Endothelial cell of umbilical vein (primary cell): Measurements from ENCODE around the gene SPTLC2. TPM values are rescaled to one million over a fixed set of nuclear protein-coding genes. Genes with fewer than 3 reads are reported as not detected.

ENCODE experiments used
- BruUV-seq: library from RNA; stranded (reverse); fragments of 400-500 nt; replicated peaks from 2 replicates; lab custom pipeline; 2021; lab: Mats Ljungman, UMichigan
- CTCF ChIA-PET: fragments of 300-600, 350-600 bp; sonication (Branson Sonifier 250); formaldehyde crosslinking; loops from one replicate; lab custom pipeline; 2021; ENCODE audit warnings: antibody characterized with exemption, inconsistent platforms; lab: Charles Lee
- POLR2A ChIA-PET: fragments of 300-600, 350-600 bp; sonication (Branson Sonifier 250); formaldehyde crosslinking; loops from one replicate; lab custom pipeline; 2021; ENCODE audit warnings: antibody characterized with exemption, inconsistent platforms; lab: Charles Lee
- DNase-seq: peaks from one replicate; pipeline ENCODE4 v3.0.0-alpha.2; 2011; ENCODE audit warnings: low read depth, low spot score
- FAIRE-seq: peaks from 2 replicates; lab custom pipeline; 2011; peaks lifted over from hg19 to GRCh38; lab: Jason Lieb, UNC
- H2AFZ ChIP-seq: 2 replicates; pipeline ENCODE4 v1.6.0; 2012; ENCODE audit warnings: low read depth, low read length, control low read depth, inconsistent platforms
- H3K27ac ChIP-seq: 2 replicates; pipeline ENCODE4 v1.5.1; 2011; ENCODE audit warnings: low read depth, mild to moderate bottlenecking, control low read depth, low read length, moderate library complexity; ENCODE audit not compliant: insufficient read depth
- H3K27me3 ChIP-seq, 2 experiments: 2 replicates each; pipeline versions ENCODE4 v1.6.0 to v1.6.1; 2011; ENCODE audit warnings: low read length in 2 of 2, mixed read lengths in 1 of 2; ENCODE audit not compliant: control insufficient read depth in 2 of 2, insufficient read depth in 2 of 2
- H3K36me3 ChIP-seq, 2 experiments: 2 replicates in 1 of 2; 3 replicates in 1 of 2; pipeline ENCODE4 v1.5.1; 2011; ENCODE audit warnings: low read length in 2 of 2, mild to moderate bottlenecking in 1 of 2, moderate library complexity in 1 of 2; ENCODE audit not compliant: control insufficient read depth in 2 of 2, insufficient read depth in 2 of 2; ENCODE audit errors: extremely low read depth in 1 of 2
- H3K4me1 ChIP-seq: 3 replicates; pipeline ENCODE4 v1.5.1; 2011; ENCODE audit warnings: mild to moderate bottlenecking, low read length; ENCODE audit not compliant: control insufficient read depth, insufficient read depth; ENCODE audit errors: extremely low read depth
- H3K4me2 ChIP-seq: 2 replicates; pipeline ENCODE4 v1.6.1; 2011; ENCODE audit warnings: low read length, control low read depth, mixed read lengths; ENCODE audit not compliant: insufficient read depth
- H3K4me3 ChIP-seq, 3 experiments: fragments of 200-600 bp in 1 of 3; sonication (generic), shearing (Covaris generic) in 1 of 3; replicated peaks in 1 of 3; 2 replicates each; pipeline ENCODE4 v1.5.1; 2011 to 2016; ENCODE audit warnings: control low read depth in 3 of 3, low read length in 3 of 3, mild to moderate bottlenecking in 2 of 3, inconsistent platforms in 1 of 3, low read depth in 1 of 3, moderate library complexity in 1 of 3; ENCODE audit not compliant: insufficient read depth in 1 of 3
- H3K79me2 ChIP-seq: 2 replicates; pipeline ENCODE4 v1.6.0; 2012; ENCODE audit warnings: low read length, inconsistent platforms; ENCODE audit not compliant: control insufficient read depth, insufficient read depth
- H3K9ac ChIP-seq: replicated peaks from 2 replicates; pipeline ENCODE3; 2011; ENCODE audit warnings: low read length, control low read depth; ENCODE audit not compliant: insufficient read depth; ENCODE audit errors: extremely low read depth
- H3K9me1 ChIP-seq: replicated peaks from 3 replicates; pipeline ENCODE4 v1.6.0; 2011; ENCODE audit warnings: mild to moderate bottlenecking, low read length; ENCODE audit not compliant: control insufficient read depth, insufficient read depth; ENCODE audit errors: extremely low read depth
- H3K9me3 ChIP-seq: replicated peaks from 2 replicates; pipeline ENCODE4 v1.5.1; 2012; ENCODE audit warnings: low read length, inconsistent platforms; ENCODE audit not compliant: control insufficient read depth, insufficient read depth
- H4K20me1 ChIP-seq: replicated peaks from 2 replicates; pipeline ENCODE3; 2011; ENCODE audit warnings: mild to moderate bottlenecking, low read length; ENCODE audit not compliant: control insufficient read depth, insufficient read depth; ENCODE audit errors: extremely low read depth
- CTCF ChIP-seq, 2 donors: IDR thresholded peaks; 1 replicate in 1 of 2; 2 replicates in 1 of 2; pipeline ENCODE4 v1.5.1; 2011; ENCODE audit warnings: low read length in 2 of 2, mild to moderate bottlenecking in 2 of 2, moderate library complexity in 2 of 2, control low read depth in 1 of 2, inconsistent platforms in 1 of 2, low read depth in 1 of 2; ENCODE audit not compliant: insufficient read depth in 1 of 2; ENCODE audit errors: extremely low read depth in 1 of 2
- EZH2 ChIP-seq: IDR thresholded peaks from 2 replicates; pipeline ENCODE4 v1.6.1; 2012; ENCODE audit warnings: borderline replicate concordance, low read depth, mild to moderate bottlenecking, moderate library complexity, low read length, inconsistent platforms; ENCODE audit not compliant: severe bottlenecking
- FOS ChIP-seq: IDR thresholded peaks from 2 replicates; pipeline ENCODE4 v1.6.1; 2011; ENCODE audit warnings: mild to moderate bottlenecking, low read length, moderate library complexity, borderline replicate concordance; ENCODE audit not compliant: insufficient read depth
- JUN ChIP-seq: IDR thresholded peaks from 2 replicates; pipeline ENCODE4 v1.6.1; 2011; ENCODE audit warnings: borderline replicate concordance, low read depth; ENCODE audit not compliant: insufficient read length, insufficient read depth
- MYC ChIP-seq: IDR thresholded peaks from one replicate; pipeline ENCODE4 v1.6.1; 2011; ENCODE audit warnings: mild to moderate bottlenecking, low read depth, low read length
- POLR2AphosphoS5 ChIP-seq: IDR thresholded peaks from 2 replicates; pipeline ENCODE4 v1.6.1; 2012; ENCODE audit warnings: low read depth, mild to moderate bottlenecking, control low read depth, low read length, moderate library complexity; ENCODE audit not compliant: insufficient read depth
- dilution Hi-C: fragments of 300-500 bp; cut with MboI; formaldehyde crosslinking; loops from one replicate; pipeline ENCODE4 v1.15.0; 2019; ENCODE audit warnings: low sequenced_read_pairs; ENCODE audit not compliant: extremely low pct_ligation_motif_present
- intact Hi-C: fragments of 100-400 bp; cut with micrococcal nuclease; formaldehyde crosslinking; loops from one replicate; pipeline ENCODE4 v1.10.0; 2022
- polyA plus RNA-seq, 4 experiments: library from polyadenylated mRNA; depleted of rRNA in 3 of 4; stranded (reverse) in 3 of 4; unstranded in 1 of 4; fragments of >200 nt; gene quantifications; 2 replicates each; pipeline versions ENCODE4 v1.2.1 to v1.2.3, GENCODE V29; 2011 to 2012; ENCODE audit warnings: missing spikeins in 1 of 4
- total RNA-seq: library from RNA; stranded (reverse); gene quantifications from 2 replicates; pipeline ENCODE4 v1.2.3, GENCODE V29; 2021
- TF ChIP-seq, protein P1 (sequence below): IDR thresholded peaks from 2 replicates; pipeline ENCODE4 v1.6.1; 2011; ENCODE audit not compliant: insufficient read depth, insufficient read length

The SPTLC2 gene
- total and polyA plus RNA-seq, 2 donors (not counting 3 experiments of a cell fraction or from before 2014, with no cell fraction given), result 19.1 to 71.3 TPM

- DNase-seq, result peak; percentile 81
- TF ChIP-seq FOS, result no peak
- no peak for TF ChIP-seq MYC
- TF ChIP-seq EZH2, result no peak
- TF ChIP-seq POLR2AphosphoS5, result no peak
- TF ChIP-seq CTCF (IDR thresholded peaks at IDR 0.05; ENCODE audit: extremely low read depth in 1 of 2, insufficient read depth in 1 of 2, low read depth in 1 of 2, low read length in 2 of 2), result no peak
- TF ChIP-seq, protein P1, sequence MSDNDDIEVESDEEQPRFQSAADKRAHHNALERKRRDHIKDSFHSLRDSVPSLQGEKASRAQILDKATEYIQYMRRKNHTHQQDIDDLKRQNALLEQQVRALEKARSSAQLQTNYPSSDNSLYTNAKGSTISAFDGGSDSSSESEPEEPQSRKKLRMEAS, result no peak
- no peak for TF ChIP-seq JUN
- dilution Hi-C loops, result no loop called here
- no peaks in the 10 kb centered on the region for H3K9me1 ChIP-seq
- no peaks in the 10 kb centered on the region for H3K9me3 ChIP-seq
- peak overlapping the region; percentile 51 for H3K4me2 ChIP-seq
- H3K9ac ChIP-seq, result peak overlapping the region; percentile 0
- peaks cover 75% of the 10 kb centered on the region for H3K79me2 ChIP-seq
- FAIRE-seq, result peak; percentile 78
- H3K27ac ChIP-seq, result peak overlapping the region; percentile 42
- H2AFZ ChIP-seq, result no peak overlapping the region
- intact Hi-C loops, result loop anchor here (1.0 kb wide), 1 partner anchor 34 kb away; the partner anchor contains the start of gene SPTLC2
- CTCF ChIA-PET, result interaction anchor here (0.8 to 1.7 kb wide), 6 partner anchors 9 to 30 kb away, joined by 3 to 8 read pairs (median 4); no protein-coding TSS in a partner anchor
- no peak overlapping the region for H3K4me3 ChIP-seq
- POLR2A ChIA-PET, result interaction anchor here (1.3 kb wide), 1 partner anchor 26 kb away, joined by 7 read pairs; no protein-coding TSS in a partner anchor
- H4K20me1 ChIP-seq, result no peaks in the 10 kb centered on the region
- no peaks in the 10 kb centered on the region for H3K36me3 ChIP-seq
- H3K27me3 ChIP-seq, result no peaks in the 10 kb centered on the region
- peaks cover 34% of the 10 kb centered on the region for H3K4me1 ChIP-seq
- BruUV-seq, result no TSS peak
Measured at GRCh38 chr14:77582511-77582910, 33.9 kb downstream of the SPTLC2 start.
